Keratinocyte (primary cell): ENCODE measurements around the gene PAFAH2.

Source experiments
- CTCF ChIP-seq, 3 experiments: IDR thresholded peaks in 1 of 3; conservative IDR thresholded peaks in 1 of 3; optimal IDR thresholded peaks in 1 of 3; 2 replicates in 2 of 3; 3 replicates in 1 of 3; pipeline versions ENCODE3 to v1.5.1; 2011; ENCODE audit warnings: low read length in 3 of 3, mild to moderate bottlenecking in 3 of 3, moderate library complexity in 2 of 3, control low read depth in 1 of 3, inconsistent platforms in 1 of 3; ENCODE audit not compliant: insufficient read depth in 2 of 3; ENCODE audit errors: extremely low read depth in 1 of 3
- EZH2 ChIP-seq: IDR thresholded peaks from one replicate; pipeline ENCODE4 v1.6.1; 2012; ENCODE audit warnings: inconsistent platforms, mild to moderate bottlenecking, low read length, moderate library complexity

DNA sequence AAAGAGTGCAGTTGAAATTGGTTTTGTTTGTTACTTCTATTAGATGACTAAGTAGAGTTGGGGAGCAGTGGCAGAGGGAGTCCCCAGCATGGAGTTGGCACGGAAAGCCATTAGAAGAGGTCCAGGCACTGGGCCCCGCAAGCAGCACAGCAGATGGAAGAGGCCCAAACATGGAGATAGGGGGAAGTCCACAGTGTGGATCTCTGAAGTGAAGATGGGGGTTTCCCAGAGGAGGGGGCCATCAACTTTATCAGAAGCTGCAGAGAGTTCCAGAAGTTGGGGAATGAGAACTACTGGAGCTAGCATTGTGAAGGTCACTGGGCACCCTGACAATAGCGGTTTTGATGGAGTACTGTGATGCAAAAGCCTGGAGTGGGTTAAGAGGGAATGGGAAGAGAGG is 30.6 kb downstream of the PAFAH2 start:
- no peak for TF ChIP-seq CTCF (optimal IDR thresholded peaks at IDR 0.05 in 1 of 3, IDR thresholded peaks at IDR 0.05 in 1 of 3, conservative IDR thresholded peaks at IDR 0.05 in 1 of 3; ENCODE audit: extremely low read depth in 1 of 3, insufficient read depth in 2 of 3, low read length in 3 of 3)
- no peak for TF ChIP-seq EZH2
